Cerebellar cortex (tissue), 1 donor: ENCODE results near the gene RYR2.

Experiments
- DNase-seq: peaks from one replicate; pipeline ENCODE4 v3.0.0-alpha.2; 2015; ENCODE audit warnings: low spot score

Gene RYR2

GRCh38 chr1:237864338-237865244 is 822.6 kb downstream of the RYR2 start:
- DNase-seq = peak; percentile 25

- no peak for DNase-seq
These were observed 825.5 kb downstream of the RYR2 start for GRCh38 chr1:237867380-237867888.

GRCh38 chr1:237868817-237869600 is 827.0 kb downstream of the RYR2 start:
- DNase-seq = no peak

GRCh38 chr1:237873487-237874211 is 831.7 kb downstream of the RYR2 start:
- DNase-seq = no peak

- DNase-seq = no peak
These were observed 833.3 kb downstream of the RYR2 start for GRCh38 chr1:237875291-237875690.

GRCh38 chr1:237877631-237878030 is 835.6 kb downstream of the RYR2 start:
- no peak for DNase-seq

GRCh38 chr1:237878406-237878805 is 836.4 kb downstream of the RYR2 start:
- no peak for DNase-seq

GRCh38 chr1:237879195-237879594 is 837.2 kb downstream of the RYR2 start:
- DNase-seq = no peak
